CD14-positive monocyte (primary cell): ENCODE measurements around the gene CDH23. TPM values are rescaled to one million over a fixed set of nuclear protein-coding genes. Genes with fewer than 3 reads are reported as not detected.

ENCODE experiments used
- DNase-seq, 3 donors: peaks; one replicate each; pipeline ENCODE4 v3.0.0-alpha.2; 2011 to 2022
- H2AFZ ChIP-seq: 2 replicates; pipeline ENCODE4 v1.6.0; 2012; ENCODE audit warnings: mild to moderate bottlenecking, low read depth, low read length, inconsistent platforms; ENCODE audit not compliant: insufficient read depth, poor library complexity, severe bottlenecking
- H3K27ac ChIP-seq, 2 donors: 1 replicate in 1 of 2; 2 replicates in 1 of 2; pipeline ENCODE4 v1.5.1; 2012 to 2013; ENCODE audit warnings: low read length in 2 of 2, control low read depth in 1 of 2, inconsistent platforms in 1 of 2, low read depth in 1 of 2, mild to moderate bottlenecking in 1 of 2
- H3K27me3 ChIP-seq, 2 donors: one replicate each; pipeline versions ENCODE4 v1.6.0 to v1.6.1; 2011 to 2013; ENCODE audit warnings: low read length in 2 of 2; ENCODE audit not compliant: control insufficient read depth in 2 of 2, insufficient read depth in 2 of 2
- H3K36me3 ChIP-seq, 2 donors: replicated peaks in 1 of 2; 1 replicate in 1 of 2; 2 replicates in 1 of 2; pipeline versions ENCODE4 v1.5.1 to v1.6.1; 2012 to 2013; ENCODE audit warnings: low read length in 2 of 2, control low read depth in 1 of 2, inconsistent platforms in 1 of 2, mild to moderate bottlenecking in 1 of 2; ENCODE audit not compliant: insufficient read depth in 2 of 2, control insufficient read depth in 1 of 2
- H3K4me1 ChIP-seq, 2 donors: 1 replicate in 1 of 2; 2 replicates in 1 of 2; pipeline versions ENCODE4 v1.5.1 to v1.6.1; 2012 to 2013; ENCODE audit warnings: low read length in 2 of 2, control low read depth in 1 of 2, inconsistent platforms in 1 of 2, mild to moderate bottlenecking in 1 of 2, moderate library complexity in 1 of 2; ENCODE audit not compliant: insufficient read depth in 2 of 2, control insufficient read depth in 1 of 2
- H3K4me2 ChIP-seq: replicated peaks from 2 replicates; pipeline ENCODE3; 2012; ENCODE audit warnings: low read length, moderate library complexity, mild to moderate bottlenecking; ENCODE audit not compliant: poor library complexity, severe bottlenecking; ENCODE audit errors: extremely low read depth
- H3K4me3 ChIP-seq, 3 experiments: fragments of 200-600 bp in 1 of 3; sonication (generic) in 1 of 3; replicated peaks in 1 of 3; 1 replicate in 2 of 3; 2 replicates in 1 of 3; pipeline ENCODE4 v1.5.1; 2011 to 2013; ENCODE audit warnings: low read length in 3 of 3, mild to moderate bottlenecking in 3 of 3, control low read depth in 2 of 3, low read depth in 2 of 3, inconsistent platforms in 1 of 3, moderate library complexity in 1 of 3
- H3K79me2 ChIP-seq: 2 replicates; pipeline ENCODE4 v1.6.0; 2012; ENCODE audit warnings: mild to moderate bottlenecking, control low read depth, inconsistent platforms, low read length, moderate library complexity; ENCODE audit not compliant: insufficient read depth
- H3K9ac ChIP-seq: 2 replicates; pipeline ENCODE4 v1.6.0; 2017; ENCODE audit warnings: low read length, mild to moderate bottlenecking; ENCODE audit not compliant: insufficient read depth, poor library complexity, severe bottlenecking
- H3K9me3 ChIP-seq, 2 donors: replicated peaks in 1 of 2; 1 replicate in 1 of 2; 2 replicates in 1 of 2; pipeline versions ENCODE4 v1.5.1 to v1.6.1; 2012 to 2013; ENCODE audit warnings: low read length in 2 of 2, control low read depth in 1 of 2; ENCODE audit not compliant: control insufficient read depth in 1 of 2, insufficient read depth in 1 of 2
- H4K20me1 ChIP-seq: 2 replicates; pipeline ENCODE4 v1.6.0; 2012; ENCODE audit warnings: mild to moderate bottlenecking, low read length, control low read depth, moderate library complexity; ENCODE audit not compliant: insufficient read depth
- H3K27ac Mint-ChIP-seq, 7 donors: one replicate each; pipeline ENCODE4 v1.8.0; 2020; ENCODE audit warnings: mild to moderate bottlenecking in 7 of 7, mixed read lengths in 7 of 7, moderate library complexity in 6 of 7, inconsistent platforms in 2 of 7
- H3K27me3 Mint-ChIP-seq, 3 donors: one replicate each; pipeline ENCODE4 v1.8.0; 2021 to 2022; ENCODE audit warnings: low read depth in 3 of 3, mild to moderate bottlenecking in 3 of 3, mixed read lengths in 3 of 3, moderate library complexity in 3 of 3, inconsistent platforms in 1 of 3
- H3K36me3 Mint-ChIP-seq, 2 donors: one replicate each; pipeline ENCODE4 v1.8.0; 2020; ENCODE audit warnings: mixed read lengths in 2 of 2, inconsistent platforms in 1 of 2, mild to moderate bottlenecking in 1 of 2
- H3K4me1 Mint-ChIP-seq: one replicate; pipeline ENCODE4 v1.8.0; 2020; ENCODE audit warnings: mild to moderate bottlenecking, mixed read lengths
- H3K4me3 Mint-ChIP-seq, 2 donors: one replicate each; pipeline ENCODE4 v1.8.0; 2020; ENCODE audit warnings: mild to moderate bottlenecking in 2 of 2, mixed read lengths in 2 of 2, moderate library complexity in 1 of 2
- H3K9me3 Mint-ChIP-seq, 7 donors: one replicate each; pipeline ENCODE4 v1.8.0; 2020 to 2022; ENCODE audit warnings: mixed read lengths in 7 of 7, mild to moderate bottlenecking in 6 of 7, moderate library complexity in 6 of 7, inconsistent platforms in 2 of 7
- WGBS: methylation state at CpG from one replicate; pipeline ENCODE4 v1.1.5; 2013; ENCODE audit warnings: missing lambda C conversion rate; ENCODE audit not compliant: insufficient coverage; 5-methylcytosine and 5-hydroxymethylcytosine counted together
- intact Hi-C, 2 donors: fragments of 100-400 bp; cut with micrococcal nuclease; formaldehyde crosslinking; loops; one replicate each; pipeline versions ENCODE4 v1.15.0 to v1.15.1; 2023
- polyA plus RNA-seq, 3 donors: library from polyadenylated mRNA; depleted of rRNA in 1 of 3; unstranded in 2 of 3; stranded (reverse) in 1 of 3; fragments of 300-500 nt in 2 of 3; fragments of >200 nt in 1 of 3; fragmentation: Illumina TruSeq in 2 of 3; gene quantifications; 1 replicate in 2 of 3; 2 replicates in 1 of 3; pipeline ENCODE4 v1.2.3, GENCODE V29; 2012 to 2021
- TF ChIP-seq, protein P1 (sequence below): fragments of 200-600 bp; IDR thresholded peaks from one replicate; pipeline ENCODE4 v1.8.0; 2022; ENCODE audit warnings: antibody characterized with exemption, mild to moderate bottlenecking

CDH23 gene
- polyA plus RNA-seq, 3 donors, result 8.2 to 36.2 (median 10.5) TPM

DNA sequence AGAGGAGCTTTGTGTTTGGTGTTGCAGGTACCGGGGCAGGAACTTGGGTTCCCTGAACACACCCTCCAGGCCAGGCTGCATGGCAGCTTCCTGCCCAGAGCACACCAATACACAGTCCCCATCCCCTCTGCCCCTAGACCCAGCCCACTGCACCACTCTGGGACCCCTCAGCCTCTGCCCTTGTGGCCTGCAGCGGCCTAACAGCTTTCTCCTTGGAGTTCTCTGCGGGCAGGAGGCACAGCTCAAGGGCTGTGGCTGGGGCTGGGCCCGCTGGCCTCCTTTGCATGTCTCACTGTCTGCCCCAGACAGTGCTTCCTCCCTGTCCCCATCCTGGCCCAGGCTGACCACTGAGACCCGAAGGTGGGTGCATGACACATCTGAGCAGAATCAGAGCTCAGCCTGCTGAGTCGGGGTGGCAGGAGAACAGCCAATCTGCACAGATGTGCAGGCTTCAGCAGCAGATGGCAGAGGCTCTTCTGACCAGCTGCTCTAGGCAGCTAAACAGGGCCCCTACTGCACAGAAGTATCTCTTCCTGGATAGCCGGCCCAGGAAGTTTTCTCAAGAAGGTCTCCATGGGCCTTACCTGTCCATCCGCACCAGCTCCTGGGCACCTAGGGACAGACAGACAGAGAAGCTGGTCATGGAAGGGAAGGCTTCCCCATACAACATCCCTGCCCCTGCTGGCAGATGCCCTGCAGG is 355.8 kb downstream of the CDH23 start:
- H3K4me3 ChIP-seq, result peak overlapping the region in 1 of 3 experiments; percentile 64

More for the DNA sequence above, 355.8 kb downstream of the CDH23 start:
- Histone ChIP-seq H3K79me2 (peaks cover 60% of the 10 kb centered on the region), H3K36me3 (peaks cover 67 to 77% of the 10 kb centered on the region in 2 donors), H3K9me3 (no peaks in the 10 kb centered on the region), H3K27me3 (no peaks in the 10 kb centered on the region), H3K4me1 (peaks cover 100% of the 10 kb centered on the region in 2 donors), H3K4me2 (peak overlapping the region; percentile 58), H2AFZ (no peak overlapping the region), H4K20me1 (peaks cover 91% of the 10 kb centered on the region), H3K9ac (no peak overlapping the region), H3K27ac (peak overlapping the region; percentile 82 to 83)
- intact Hi-C loops, result loop anchor here (2.0 to 5.0 kb wide), 2 partner anchors 18 to 135 kb away; no protein-coding TSS in a partner anchor
- Mint-ChIP-seq H3K27ac (peak overlapping the region; percentile 91 to 96 (median 95)), H3K36me3 (peaks cover 72 to 89% of the 10 kb centered on the region in 2 donors), H3K9me3 (peaks cover 0 to 2% (median 0%) of the 10 kb centered on the region in 7 donors), H3K4me1 (peaks cover 97% of the 10 kb centered on the region), H3K27me3 (peaks cover 0 to 2% (median 0%) of the 10 kb centered on the region in 3 donors), H3K4me3 (peak overlapping the region; percentile 56 to 81)
- no peak for DNase-seq
- WGBS, result 30% methylated on average over 6 of the region's 8 CpGs
- TF ChIP-seq, protein P1, sequence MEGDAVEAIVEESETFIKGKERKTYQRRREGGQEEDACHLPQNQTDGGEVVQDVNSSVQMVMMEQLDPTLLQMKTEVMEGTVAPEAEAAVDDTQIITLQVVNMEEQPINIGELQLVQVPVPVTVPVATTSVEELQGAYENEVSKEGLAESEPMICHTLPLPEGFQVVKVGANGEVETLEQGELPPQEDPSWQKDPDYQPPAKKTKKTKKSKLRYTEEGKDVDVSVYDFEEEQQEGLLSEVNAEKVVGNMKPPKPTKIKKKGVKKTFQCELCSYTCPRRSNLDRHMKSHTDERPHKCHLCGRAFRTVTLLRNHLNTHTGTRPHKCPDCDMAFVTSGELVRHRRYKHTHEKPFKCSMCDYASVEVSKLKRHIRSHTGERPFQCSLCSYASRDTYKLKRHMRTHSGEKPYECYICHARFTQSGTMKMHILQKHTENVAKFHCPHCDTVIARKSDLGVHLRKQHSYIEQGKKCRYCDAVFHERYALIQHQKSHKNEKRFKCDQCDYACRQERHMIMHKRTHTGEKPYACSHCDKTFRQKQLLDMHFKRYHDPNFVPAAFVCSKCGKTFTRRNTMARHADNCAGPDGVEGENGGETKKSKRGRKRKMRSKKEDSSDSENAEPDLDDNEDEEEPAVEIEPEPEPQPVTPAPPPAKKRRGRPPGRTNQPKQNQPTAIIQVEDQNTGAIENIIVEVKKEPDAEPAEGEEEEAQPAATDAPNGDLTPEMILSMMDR, result no peak
